SHP77 (cell line): ENCODE results near the gene OPRL1.
A peak's percentile ranks its signal among the peaks of the same experiment; 100 is the strongest.

Experiments
- DNase-seq, 2 experiments: peaks; one replicate each; lab custom pipeline; 2025; lab: John Stamatoyannopoulos, UW

The OPRL1 gene

GRCh38 chr20:64042054-64042781 lies 37.7 kb upstream of the OPRL1 start:
- DNase-seq: no peak

DNA sequence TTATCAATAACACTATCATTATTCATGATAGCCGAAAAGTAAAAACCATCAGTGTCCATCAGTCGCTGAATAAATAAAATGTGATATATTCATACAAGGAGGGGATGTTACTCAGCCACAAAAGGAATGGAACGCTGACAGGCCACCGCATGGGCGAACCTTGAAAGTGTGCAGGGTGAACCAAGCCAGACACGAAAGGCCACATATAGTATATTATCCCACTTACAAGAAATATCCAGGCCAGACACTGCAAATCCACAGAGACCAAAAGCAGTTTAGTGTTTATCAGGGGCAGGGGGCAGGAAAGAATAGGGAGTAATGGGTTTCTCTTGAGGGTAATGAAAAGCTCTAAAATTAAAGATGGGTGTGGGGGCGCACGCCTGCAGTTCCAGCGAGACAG lies 36.1 kb upstream of the OPRL1 start:
- no peak for DNase-seq

DNA sequence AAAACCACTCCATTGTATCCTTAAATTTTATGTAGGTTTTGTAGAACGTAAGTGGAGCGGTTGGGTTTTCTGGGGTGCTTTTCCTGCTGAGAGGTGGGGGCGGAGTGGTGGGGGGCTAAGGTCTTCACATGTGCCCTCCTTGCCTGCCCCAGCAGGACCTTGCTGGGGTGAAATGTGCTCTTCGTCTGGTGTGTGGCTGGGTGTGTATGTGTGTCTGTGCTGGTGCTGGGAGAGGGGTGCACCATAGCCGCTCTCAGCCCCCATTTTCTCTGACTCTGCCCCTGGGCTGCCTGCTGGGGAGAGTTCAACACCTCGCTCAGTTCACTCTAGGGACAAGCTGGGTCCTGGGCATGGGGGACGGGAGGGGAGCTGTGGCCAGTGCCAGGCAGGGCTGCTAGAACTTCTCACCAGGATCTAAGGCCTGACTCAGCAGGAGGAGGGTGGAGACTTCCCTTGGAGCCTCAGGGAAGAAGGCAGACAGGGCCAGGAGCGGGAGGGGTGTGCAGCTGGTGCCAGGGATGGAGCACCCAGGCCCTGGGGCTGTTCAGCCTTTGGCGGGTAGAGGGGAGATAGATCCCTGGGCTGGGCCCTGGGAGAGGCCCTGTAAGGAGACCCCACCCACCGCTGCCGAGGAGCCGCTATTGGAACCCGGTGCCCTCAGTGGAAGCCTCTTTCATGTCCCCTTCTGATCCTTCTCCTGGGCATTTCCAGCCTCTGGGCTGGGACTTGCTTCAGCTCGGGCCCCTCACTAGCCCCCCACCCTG lies 35.2 kb upstream of the OPRL1 start:
- no peak for DNase-seq

GRCh38 chr20:64045346-64046011 lies 34.4 kb upstream of the OPRL1 start:
- DNase-seq: no peak

GRCh38 chr20:64047046-64047389 lies 32.9 kb upstream of the OPRL1 start:
- no peak for DNase-seq

GRCh38 chr20:64047968-64048401 lies 31.9 kb upstream of the OPRL1 start:
- no peak for DNase-seq

- no peak for DNase-seq
Measured at GRCh38 chr20:64048402-64049044, 31.4 kb upstream of the OPRL1 start.

- no peak for DNase-seq
Measured at GRCh38 chr20:64049060-64049877, 30.6 kb upstream of the OPRL1 start, which contains the start of gene SOX18. SOX18 (minus strand) TSS chr20:64049639; CDS start chr20:64049516, 123 bp downstream.

DNA sequence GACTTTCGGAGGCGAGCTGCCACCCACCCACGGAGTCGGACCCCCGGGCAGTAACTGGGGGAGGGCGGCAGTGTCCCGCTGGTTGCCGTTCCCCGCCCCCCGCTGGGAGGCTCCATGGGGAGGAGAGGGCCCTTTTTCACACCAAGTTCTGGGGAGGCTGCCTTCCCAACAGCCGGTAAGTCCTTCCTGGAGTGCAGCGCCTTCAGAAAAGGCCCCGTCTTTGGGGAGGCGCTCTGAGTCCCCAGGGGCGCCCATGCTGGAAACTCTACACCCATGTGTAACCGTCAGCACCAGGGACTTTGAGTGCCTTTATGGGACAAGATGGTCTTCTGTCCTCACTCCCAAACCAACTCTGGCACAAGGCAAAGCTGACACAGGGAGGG lies 30.0 kb upstream of the OPRL1 start:
- DNase-seq: no peak

DNA sequence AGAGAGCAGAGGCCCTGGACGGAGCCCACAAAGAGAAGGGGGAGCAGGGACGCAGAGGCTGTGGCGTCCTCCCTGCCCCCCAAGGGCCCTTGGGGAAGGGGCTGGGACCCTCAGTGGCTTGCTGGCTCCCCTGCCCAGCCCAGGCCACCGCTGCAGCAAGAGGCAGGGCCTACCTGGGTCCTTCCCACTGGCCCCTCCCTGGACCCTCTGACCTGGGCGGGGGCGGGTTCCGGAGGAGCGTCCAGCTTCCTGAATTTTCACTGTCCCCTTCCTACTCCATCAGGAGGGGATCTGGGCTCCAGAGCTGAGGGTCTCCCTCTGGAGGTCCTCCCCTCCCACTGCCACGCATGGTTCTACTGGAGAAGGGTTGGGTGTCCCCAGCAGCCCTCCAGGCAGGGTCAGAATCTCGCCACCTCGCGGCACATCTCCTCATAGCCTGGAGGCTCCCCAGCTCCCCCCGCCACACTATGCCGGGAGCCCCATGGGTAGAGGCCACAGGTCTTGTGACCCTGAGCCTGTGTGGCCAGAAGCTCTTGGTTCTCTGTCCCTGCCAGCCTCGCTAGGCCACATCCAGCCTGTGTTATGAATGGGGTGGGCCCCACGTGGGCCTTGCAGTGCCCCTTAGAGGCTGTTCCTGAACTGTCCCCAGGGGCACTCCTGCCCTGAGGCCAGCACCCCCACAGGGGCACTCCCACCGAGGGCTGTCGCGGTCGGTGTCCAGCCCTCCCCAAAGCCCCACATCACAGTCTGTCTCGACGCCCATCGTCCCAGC lies 29.4 kb upstream of the OPRL1 start:
- no peak for DNase-seq

- no peak for DNase-seq
Measured at GRCh38 chr20:64051033-64051452, 28.8 kb upstream of the OPRL1 start.

- DNase-seq: no peak
Measured at GRCh38 chr20:64051561-64052325, 28.1 kb upstream of the OPRL1 start.

GRCh38 chr20:64052326-64052722 lies 27.6 kb upstream of the OPRL1 start:
- DNase-seq: no peak

DNA sequence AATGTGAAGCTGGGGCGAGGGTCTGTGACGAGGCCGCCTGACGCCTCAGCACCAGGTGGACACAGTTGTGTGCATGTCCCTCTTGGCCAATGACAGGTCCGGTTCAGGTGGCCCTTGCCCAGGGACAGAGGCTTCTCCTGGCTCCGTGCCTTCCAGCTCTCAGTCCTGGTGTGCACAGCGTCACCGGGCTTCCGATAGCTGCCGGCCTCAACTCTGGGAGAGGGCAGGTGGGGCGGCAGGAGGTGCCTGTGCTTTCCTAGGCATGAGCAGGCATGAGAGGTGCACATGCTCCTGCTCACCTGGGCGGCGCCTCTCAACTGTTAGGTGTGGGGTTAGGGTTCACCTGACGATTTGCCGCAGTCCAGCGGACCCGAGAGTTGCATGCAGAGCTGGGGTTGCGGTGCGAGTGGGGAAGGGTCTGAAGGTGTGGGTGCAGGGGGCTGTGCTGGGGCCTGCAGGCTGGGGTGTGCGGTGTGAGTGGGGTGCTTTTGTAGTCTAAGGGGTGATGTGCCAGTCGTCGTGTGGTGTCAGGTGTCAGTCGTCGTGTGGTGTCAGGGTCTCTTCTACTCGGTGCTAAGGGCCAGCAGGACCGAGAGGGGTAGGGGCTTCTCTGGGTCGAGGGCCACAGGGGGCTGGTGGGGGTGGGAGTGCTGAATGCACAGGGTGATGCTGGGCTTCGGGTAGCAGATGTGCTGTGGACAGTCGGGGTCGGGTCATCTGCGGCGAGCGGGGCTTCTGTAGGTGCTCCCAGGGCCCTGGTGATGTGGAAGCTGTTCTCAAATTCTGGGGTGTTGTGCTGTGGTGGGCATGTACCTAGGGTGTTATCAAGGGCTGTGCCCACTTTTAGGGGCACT lies 26.7 kb upstream of the OPRL1 start:
- no peak for DNase-seq

DNA sequence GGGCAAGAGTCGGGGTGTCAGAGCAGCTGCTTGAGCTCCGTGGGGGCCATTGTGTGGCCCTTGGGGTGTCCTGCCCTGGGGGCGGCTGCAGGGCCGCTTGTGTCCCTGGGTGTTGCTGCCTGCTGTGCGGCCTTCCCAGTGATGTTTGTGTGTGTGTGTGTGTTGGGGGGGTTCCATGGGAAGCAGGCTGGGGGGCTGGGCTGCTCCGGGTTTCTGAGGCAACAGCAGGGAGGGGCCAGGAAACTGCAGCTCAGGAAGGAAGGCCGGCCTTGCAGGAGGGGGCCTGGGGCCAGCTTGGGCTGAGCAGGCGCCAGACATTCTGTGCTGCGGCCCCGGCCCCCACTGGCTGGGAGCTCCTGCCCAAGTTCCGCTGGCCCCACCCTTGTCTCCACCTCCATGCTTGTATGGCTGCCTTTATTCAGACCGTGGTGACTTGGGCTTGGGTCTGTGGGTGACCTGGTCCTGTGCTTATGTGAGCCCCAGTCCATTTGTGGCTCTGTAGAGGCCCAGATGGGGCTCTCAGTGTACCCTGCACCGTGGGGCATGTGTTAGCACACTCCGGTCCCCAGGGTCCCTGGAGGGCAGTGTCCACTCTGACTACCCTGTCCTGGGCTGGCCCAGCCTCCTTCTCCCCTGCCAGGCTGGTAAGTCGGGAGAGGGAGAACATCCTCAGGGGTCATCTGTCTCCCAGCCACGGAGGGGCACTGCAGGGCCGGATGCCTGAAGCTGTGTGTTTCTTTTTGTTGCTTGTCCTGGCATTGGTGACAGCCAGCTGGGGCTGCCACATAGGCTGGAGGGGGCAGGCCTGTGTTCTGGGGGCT lies 25.8 kb upstream of the OPRL1 start:
- peak; percentile 81 to 82 for DNase-seq

DNA sequence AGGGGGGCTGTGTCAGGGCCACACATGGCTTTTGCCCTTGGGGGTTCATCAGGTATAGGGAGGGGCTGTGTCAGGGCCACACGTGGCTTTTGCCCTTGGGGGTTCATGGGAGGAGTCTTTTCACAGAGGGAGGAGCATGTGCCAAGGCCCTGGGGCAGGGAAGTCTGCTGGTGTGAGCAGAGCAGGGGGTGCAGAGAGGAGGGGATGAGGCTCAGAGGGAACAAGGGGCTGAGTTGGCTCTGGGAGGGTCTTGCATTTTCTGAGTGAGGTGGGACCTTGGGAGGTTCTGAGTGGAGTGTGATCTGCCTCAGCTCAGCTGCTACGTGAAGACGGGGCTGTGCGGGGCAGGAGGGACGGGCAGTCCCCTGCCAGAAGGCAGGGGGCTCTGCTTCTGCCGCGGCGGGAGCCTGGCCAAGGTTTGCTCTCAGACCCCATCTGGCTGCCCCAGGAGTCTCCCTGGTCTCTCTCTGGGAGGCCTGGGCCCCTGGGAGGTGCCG lies 24.4 kb upstream of the OPRL1 start:
- DNase-seq: no peak

DNA sequence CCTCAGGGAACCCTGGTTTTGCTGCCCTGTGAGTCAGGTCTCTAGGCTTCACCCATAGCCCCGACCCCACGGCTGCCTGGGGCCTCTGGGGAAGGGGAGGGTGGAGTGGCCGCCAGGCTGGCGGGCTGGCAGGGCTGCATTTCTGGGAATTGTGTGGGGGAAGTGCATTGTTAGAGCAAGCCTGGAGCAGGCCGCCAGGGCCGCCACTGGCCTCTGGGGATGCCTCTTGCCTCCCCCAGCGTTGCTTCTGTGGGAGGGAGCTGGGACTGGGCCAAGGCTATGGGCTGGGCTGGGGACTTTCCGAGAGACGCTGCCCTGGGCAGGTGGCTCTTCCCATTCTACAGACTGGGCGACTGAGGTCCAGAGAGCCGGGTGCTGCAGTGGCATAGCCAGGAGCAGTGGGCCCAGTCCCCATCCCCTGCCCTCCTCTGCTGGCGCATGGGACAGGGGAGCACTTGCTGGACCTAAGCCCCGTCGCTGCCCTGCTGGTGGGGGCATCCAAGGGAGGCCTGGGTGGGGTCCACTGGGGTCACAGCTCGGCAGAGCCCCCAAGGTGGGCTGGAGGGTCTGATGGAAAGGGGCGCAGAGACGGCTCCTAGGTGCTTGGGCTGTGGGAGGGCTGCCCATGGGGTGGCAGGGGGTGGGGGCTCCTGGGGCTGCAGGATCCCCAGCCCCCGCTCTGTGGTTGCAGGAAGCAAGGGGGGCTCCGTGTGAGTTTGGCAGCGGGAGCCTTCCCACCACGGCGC lies 23.8 kb upstream of the OPRL1 start:
- DNase-seq: peak in 1 of 2 experiments; percentile 32

DNA sequence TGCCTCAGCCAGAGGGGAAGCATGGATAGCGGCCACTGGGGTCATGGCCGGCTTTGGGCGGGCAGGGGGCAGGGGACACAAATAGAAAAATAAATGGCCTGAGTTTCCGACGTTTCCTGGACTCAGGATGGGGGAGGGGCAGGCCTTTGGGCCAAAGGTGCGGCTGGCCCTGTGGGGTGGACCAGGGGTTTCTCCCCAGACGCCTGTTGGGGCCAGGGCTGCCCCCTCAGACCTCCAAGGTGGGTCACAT lies 23.3 kb upstream of the OPRL1 start:
- no peak for DNase-seq
